GM12878 (cell line): ENCODE measurements around the gene ACAP2. TPM values are rescaled to one million over a fixed set of nuclear protein-coding genes. Genes with fewer than 3 reads are reported as not detected.

ENCODE experiments used
- ATAC-seq: fragments of 200-7000 bp; cut with Tn5 transposase; 3 replicates; pipeline ENCODE4 v1.9.1; 2020; ENCODE audit warnings: mild to moderate bottlenecking, moderate library complexity
- BruUV-seq: library from RNA; stranded (reverse); fragments of 400-500 nt; replicated peaks from 2 replicates; lab custom pipeline; 2021; lab: Mats Ljungman, UMichigan
- CTCF ChIA-PET: fragments of 300-600 bp; sonication (Branson Sonifier 250); formaldehyde crosslinking; extraction: SDS; loops from one replicate; lab custom pipeline; 2021; ENCODE audit warnings: inconsistent platforms; lab: Yijun Ruan, JAX
- POLR2A ChIA-PET: fragments of 350-600 bp; formaldehyde crosslinking; extraction: SDS; loops from one replicate; lab custom pipeline; 2021; ENCODE audit warnings: inconsistent platforms; lab: Charles Lee
- RAD21 ChIA-PET: fragments of 300-600 bp; sonication (Branson Sonifier 250); formaldehyde crosslinking; loops from one replicate; lab custom pipeline; 2023; ENCODE audit warnings: antibody characterized with exemption; ENCODE audit not compliant: unreplicated experiment; lab: Charles Lee
- SMC1A ChIA-PET: fragments of 300-600 bp; sonication (Branson Sonifier 250); formaldehyde crosslinking; loops from one replicate; lab custom pipeline; 2023; ENCODE audit not compliant: unreplicated experiment, uncharacterized antibody; lab: Charles Lee
- DNase-seq: peaks from one replicate; pipeline ENCODE4 v3.0.0-alpha.2; 2011; ENCODE audit warnings: low read depth, low spot score
- FAIRE-seq: peaks from 3 replicates; lab custom pipeline; 2011; peaks lifted over from hg19 to GRCh38; lab: Jason Lieb, UNC
- H2AFZ ChIP-seq: 2 replicates; pipeline ENCODE4 v1.6.0; 2011; ENCODE audit warnings: low read depth, low read length, control low read depth; ENCODE audit not compliant: control insufficient read depth
- H3K27ac ChIP-seq: 2 replicates; pipeline ENCODE4 v1.5.1; 2011; ENCODE audit warnings: control low read depth; ENCODE audit not compliant: control insufficient read depth, insufficient read depth
- H3K27me3 ChIP-seq, 2 experiments: replicated peaks in 1 of 2; 2 replicates each; pipeline versions ENCODE4 v1.6.0 to v1.6.1; 2011; ENCODE audit warnings: low read length in 1 of 2; ENCODE audit not compliant: control insufficient read depth in 2 of 2, insufficient read depth in 2 of 2
- H3K36me3 ChIP-seq, 2 experiments: 2 replicates each; pipeline ENCODE4 v1.5.1; 2011; ENCODE audit warnings: low read length in 1 of 2; ENCODE audit not compliant: control insufficient read depth in 2 of 2, insufficient read depth in 2 of 2
- H3K4me1 ChIP-seq: 2 replicates; pipeline ENCODE4 v1.6.1; 2011; ENCODE audit warnings: mild to moderate bottlenecking, low read length, moderate library complexity, mixed read lengths; ENCODE audit not compliant: control insufficient read depth, insufficient read depth
- H3K4me2 ChIP-seq: 2 replicates; pipeline ENCODE4 v1.6.0; 2011; ENCODE audit warnings: control low read depth; ENCODE audit not compliant: control insufficient read depth, insufficient read depth
- H3K4me3 ChIP-seq: fragments of 200-600 bp; sonication (generic); 2 replicates; pipeline ENCODE4 v1.5.1; 2016
- H3K79me2 ChIP-seq: 2 replicates; pipeline ENCODE4 v1.6.0; 2011; ENCODE audit warnings: low read length; ENCODE audit not compliant: control insufficient read depth, insufficient read depth
- H3K9ac ChIP-seq: 2 replicates; pipeline ENCODE4 v1.8.0; 2011; ENCODE audit warnings: low read length, control low read depth, mixed read lengths; ENCODE audit not compliant: control insufficient read depth, insufficient read depth
- H3K9me3 ChIP-seq: replicated peaks from 3 replicates; pipeline ENCODE4 v1.5.1; 2011; ENCODE audit warnings: mild to moderate bottlenecking, low read length; ENCODE audit not compliant: control insufficient read depth, insufficient read depth
- H4K20me1 ChIP-seq: 2 replicates; pipeline ENCODE4 v1.6.0; 2011; ENCODE audit not compliant: control insufficient read depth, insufficient read depth
- BMI1 ChIP-seq: fragments of 450-650 bp; IDR thresholded peaks from 2 replicates; pipeline ENCODE4 v1.6.1; 2016; ENCODE audit warnings: mild to moderate bottlenecking, moderate library complexity, borderline replicate concordance
- CBX3 ChIP-seq: fragments of 200-600 bp; sonication (generic); IDR thresholded peaks from 2 replicates; pipeline ENCODE4 v1.6.1; 2016; ENCODE audit warnings: low read depth, borderline replicate concordance
- MEF2A ChIP-seq: IDR thresholded peaks from 2 replicates; pipeline ENCODE4 v1.6.1; 2011; ENCODE audit warnings: low read depth, mild to moderate bottlenecking, low read length, moderate library complexity; ENCODE audit not compliant: insufficient read depth
- NR2C2 ChIP-seq: IDR thresholded peaks from 2 replicates; pipeline ENCODE4 v1.6.1; 2011; ENCODE audit warnings: borderline replicate concordance, low read depth; ENCODE audit not compliant: control insufficient read depth, insufficient read length
- RFX5 ChIP-seq: IDR thresholded peaks from 2 replicates; pipeline ENCODE4 v1.6.1; 2011; ENCODE audit warnings: low read depth, low read length, improper control_type of control experiment
- SRF ChIP-seq, 2 experiments: IDR thresholded peaks; 2 replicates each; pipeline ENCODE4 v1.6.1; 2011; ENCODE audit warnings: low read depth in 2 of 2, low read length in 2 of 2, mild to moderate bottlenecking in 1 of 2, moderate library complexity in 1 of 2
- ZSCAN29 ChIP-seq: fragments of 450-650 bp; IDR thresholded peaks from 2 replicates; pipeline ENCODE4 v1.6.1; 2017; ENCODE audit warnings: mild to moderate bottlenecking, moderate library complexity
- WGBS: methylation state at CpG from one replicate; pipeline ENCODE4 v1.1.6; 2016; ENCODE audit warnings: low lambda C conversion rate; ENCODE audit not compliant: insufficient replicate concordance, insufficient coverage; ENCODE audit errors: missing lambda C conversion rate; 5-methylcytosine and 5-hydroxymethylcytosine counted together
- in situ Hi-C: fragments of 300-500 bp; cut with MboI; formaldehyde crosslinking; loops from 9 replicates; pipeline ENCODE4 v1.14.3; 2018; ENCODE audit warnings: mixed read lengths
- intact Hi-C: fragments of 100-400 bp; cut with micrococcal nuclease; formaldehyde crosslinking; loops from one replicate; pipeline ENCODE4 v1.14.2; 2022; ENCODE audit not compliant: unreplicated experiment
- polyA plus RNA-seq, 11 experiments: library from polyadenylated mRNA; depleted of rRNA in 4 of 11; unstranded in 6 of 11; stranded (reverse) in 5 of 11; fragments of >200 nt; fragmentation: Nextera tagmentation in 4 of 11; fragmentation: Illumina TruSeq in 1 of 11; extraction: Ambion mirVana in 4 of 11; extraction: Trizol in 1 of 11; gene quantifications; 1 replicate in 1 of 11; 2 replicates in 10 of 11; pipeline versions ENCODE4 v1.2.1 to v1.2.3, GENCODE V29; 2011 to 2016; ENCODE audit warnings: inconsistent platforms in 2 of 11, missing spikeins in 2 of 11, low read depth in 1 of 11
- total RNA-seq, 4 experiments: library from RNA; depleted of rRNA in 3 of 4; stranded (reverse); fragments of >200 nt in 3 of 4; fragmentation: Illumina TruSeq in 1 of 4; extraction: Trizol in 1 of 4; gene quantifications; 2 replicates each; pipeline versions ENCODE4 v1.2.1 to v1.2.3, GENCODE V29; 2013 to 2021
- TF ChIP-seq, protein P1 (sequence below): fragments of 150-350 bp; IDR thresholded peaks from 2 replicates; pipeline ENCODE4 v1.6.1; 2014; ENCODE audit warnings: mild to moderate bottlenecking, low read depth, low read length
- TF ChIP-seq, protein P2 (sequence below): IDR thresholded peaks from 2 replicates; pipeline ENCODE4 v1.6.1; 2011; ENCODE audit warnings: mild to moderate bottlenecking, low read depth, low read length, moderate library complexity; ENCODE audit not compliant: insufficient replicate concordance
- TF ChIP-seq, protein P3 (sequence below): IDR thresholded peaks from 2 replicates; pipeline ENCODE4 v1.6.1; 2011; ENCODE audit warnings: low read depth, mild to moderate bottlenecking, low read length, moderate library complexity, borderline replicate concordance; ENCODE audit errors: extremely low read depth

ACAP2 gene
- total and polyA plus RNA-seq, 10 of the 15 experiments (the other 5 are each of a cell fraction or from before 2014, with no cell fraction given): 7.1 to 53.8 (median 35.7) TPM

DNA sequence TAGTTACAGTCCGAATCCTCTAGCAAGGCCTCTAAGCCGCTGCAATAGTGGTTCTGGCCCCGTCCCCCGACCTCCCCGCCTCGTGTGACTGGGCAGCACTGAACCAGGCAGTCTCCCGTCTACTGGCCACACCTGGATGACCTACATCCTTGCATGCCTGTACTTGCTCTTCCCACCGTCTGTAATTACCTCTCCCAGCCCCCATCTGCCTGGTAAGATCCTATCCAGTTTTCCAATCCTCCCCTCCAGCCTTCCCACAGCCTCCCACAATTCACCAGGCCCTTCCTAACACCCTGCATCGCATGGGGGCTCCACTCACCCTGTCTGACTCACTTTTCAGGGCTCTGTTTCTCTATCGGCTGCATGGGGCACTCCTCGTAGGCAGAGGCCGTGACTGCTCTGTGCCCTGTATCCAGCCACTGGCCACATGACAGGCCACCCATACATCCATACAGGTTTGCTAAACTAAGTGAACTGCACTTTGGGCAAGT, 204.7 kb downstream of the ACAP2 start:
- Histone ChIP-seq H3K36me3 (no peaks in the 10 kb centered on the region), H4K20me1 (no peaks in the 10 kb centered on the region), H3K4me2 (no peak overlapping the region), H3K9me3 (peaks cover 12% of the 10 kb centered on the region; the same call in 2 of the 3 replicates), H3K4me1 (no peaks in the 10 kb centered on the region), H3K27me3 (no peaks in the 10 kb centered on the region), H3K9ac (no peak overlapping the region), H3K27ac (no peak overlapping the region), H3K79me2 (no peaks in the 10 kb centered on the region), H2AFZ (no peak overlapping the region), H3K4me3 (no peak overlapping the region)
- no peak for ATAC-seq
- RAD21 ChIA-PET: no interaction called here
- no peak for FAIRE-seq
- POLR2A ChIA-PET: interaction anchor here (0.9 kb wide), 1 partner anchor 9 kb away, joined by 3 read pairs; no protein-coding TSS in a partner anchor
- WGBS: 90% methylated on average over 12 of the region's 12 CpGs
- in situ Hi-C loops (no loop called here), intact Hi-C loops (no loop called here)
- SMC1A ChIA-PET: no interaction called here
- BruUV-seq: no TSS peak
- CTCF ChIA-PET: no interaction called here
- no peak for TF ChIP-seq SRF (IDR thresholded peaks at IDR 0.05; ENCODE audit: low read depth in 2 of 2, low read length in 2 of 2)
- TF ChIP-seq, protein P1, sequence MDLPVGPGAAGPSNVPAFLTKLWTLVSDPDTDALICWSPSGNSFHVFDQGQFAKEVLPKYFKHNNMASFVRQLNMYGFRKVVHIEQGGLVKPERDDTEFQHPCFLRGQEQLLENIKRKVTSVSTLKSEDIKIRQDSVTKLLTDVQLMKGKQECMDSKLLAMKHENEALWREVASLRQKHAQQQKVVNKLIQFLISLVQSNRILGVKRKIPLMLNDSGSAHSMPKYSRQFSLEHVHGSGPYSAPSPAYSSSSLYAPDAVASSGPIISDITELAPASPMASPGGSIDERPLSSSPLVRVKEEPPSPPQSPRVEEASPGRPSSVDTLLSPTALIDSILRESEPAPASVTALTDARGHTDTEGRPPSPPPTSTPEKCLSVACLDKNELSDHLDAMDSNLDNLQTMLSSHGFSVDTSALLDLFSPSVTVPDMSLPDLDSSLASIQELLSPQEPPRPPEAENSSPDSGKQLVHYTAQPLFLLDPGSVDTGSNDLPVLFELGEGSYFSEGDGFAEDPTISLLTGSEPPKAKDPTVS: no peak
- no peak for TF ChIP-seq BMI1
- TF ChIP-seq RFX5: no peak
- TF ChIP-seq, protein P2, sequence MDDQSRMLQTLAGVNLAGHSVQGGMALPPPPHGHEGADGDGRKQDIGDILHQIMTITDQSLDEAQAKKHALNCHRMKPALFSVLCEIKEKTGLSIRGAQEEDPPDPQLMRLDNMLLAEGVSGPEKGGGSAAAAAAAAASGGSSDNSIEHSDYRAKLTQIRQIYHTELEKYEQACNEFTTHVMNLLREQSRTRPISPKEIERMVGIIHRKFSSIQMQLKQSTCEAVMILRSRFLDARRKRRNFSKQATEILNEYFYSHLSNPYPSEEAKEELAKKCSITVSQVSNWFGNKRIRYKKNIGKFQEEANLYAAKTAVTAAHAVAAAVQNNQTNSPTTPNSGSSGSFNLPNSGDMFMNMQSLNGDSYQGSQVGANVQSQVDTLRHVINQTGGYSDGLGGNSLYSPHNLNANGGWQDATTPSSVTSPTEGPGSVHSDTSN: no peak
- no peak for TF ChIP-seq ZSCAN29
- no peak for TF ChIP-seq MEF2A
- TF ChIP-seq, protein P3, sequence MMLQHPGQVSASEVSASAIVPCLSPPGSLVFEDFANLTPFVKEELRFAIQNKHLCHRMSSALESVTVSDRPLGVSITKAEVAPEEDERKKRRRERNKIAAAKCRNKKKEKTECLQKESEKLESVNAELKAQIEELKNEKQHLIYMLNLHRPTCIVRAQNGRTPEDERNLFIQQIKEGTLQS: no peak
- TF ChIP-seq NR2C2: no peak
- TF ChIP-seq CBX3: no peak
- DNase-seq: no peak
